ENCODE measurements around the gene KRT38.

GRCh38 chr17:41421116-41421515, 19.7 kb downstream of the KRT38 start:
- TF ChIP-seq CTCF (IDR thresholded peaks at IDR 0.05; ENCODE audit: low read depth, low read length, missing input control) (no peak), RAD21 (IDR thresholded peaks at IDR 0.05) (no peak), SP1 (IDR thresholded peaks at IDR 0.05) (no peak), GABPA (IDR thresholded peaks at IDR 0.05 in 1 of 2, conservative IDR thresholded peaks at IDR 0.05 in 1 of 2) (no peak), TAF1 (conservative IDR thresholded peaks at IDR 0.05) (no peak), YY1 (IDR thresholded peaks at IDR 0.05) (no peak), REST (IDR thresholded peaks at IDR 0.05) (no peak), MAX (IDR thresholded peaks at IDR 0.05) (no peak), FOXA1 (IDR thresholded peaks at IDR 0.05) (no peak), ATF3 (IDR thresholded peaks at IDR 0.05) (no peak), JUND (IDR thresholded peaks at IDR 0.05) (no peak), HNF4G (IDR thresholded peaks at IDR 0.05) (no peak), ZBTB33 (IDR thresholded peaks at IDR 0.05) (no peak), EGR1 (IDR thresholded peaks at IDR 0.05; ENCODE audit: low read depth in 2 of 2) (no peak)
